Hematopoietic multipotent progenitor cell treated with erythropoietin and hydrocortisone succinate and interleukin-3 and kit ligand, for 6 days (in vitro differentiated cells): ENCODE measurements around the gene ADGRG6.
"Not testable (repeated sequence)": the region's sequence is repeated elsewhere in the genome, so short reads cannot be mapped to it uniquely, and the experiment has no call there.

ENCODE experiments used
- DNase-seq: peaks from one replicate; pipeline ENCODE4 v3.0.0-alpha.2; 2015

Gene ADGRG6

GRCh38 chr6:142301651-142302391, at the start of gene ADGRG6:
Gene ADGRG6, plus strand, starts transcription at chr6:142302007. Its CDS starts 323 bp downstream, at chr6:142302330.
- peak; percentile 63 for DNase-seq

- no peak for DNase-seq
Measured at GRCh38 chr6:142254513-142254912, 47.3 kb upstream of the ADGRG6 start.

- no peak for DNase-seq
Measured at GRCh38 chr6:142255785-142256184, 46.0 kb upstream of the ADGRG6 start.

- DNase-seq, result no peak
Measured at GRCh38 chr6:142258305-142258704, 43.5 kb upstream of the ADGRG6 start.

GRCh38 chr6:142258757-142259156, 43.0 kb upstream of the ADGRG6 start:
- DNase-seq, result no peak

DNA sequence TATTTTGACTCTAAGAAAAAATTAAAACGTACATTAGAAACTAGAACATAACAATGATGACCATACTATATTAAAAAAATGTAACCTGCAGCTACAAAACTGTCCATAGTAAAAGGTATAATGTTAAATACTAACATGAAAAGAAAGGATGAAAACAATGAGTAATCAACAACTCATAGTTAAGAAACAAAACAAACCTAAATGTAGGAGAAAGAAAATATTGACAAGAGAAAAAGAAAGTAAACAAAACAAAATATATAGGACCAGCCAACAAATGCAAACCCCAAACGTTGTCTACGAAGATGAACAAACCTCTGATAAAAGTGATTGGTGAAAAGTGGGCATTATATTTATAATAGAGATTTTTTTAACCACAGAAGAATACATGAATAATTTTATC, 41.1 kb upstream of the ADGRG6 start:
- no peak for DNase-seq

DNA sequence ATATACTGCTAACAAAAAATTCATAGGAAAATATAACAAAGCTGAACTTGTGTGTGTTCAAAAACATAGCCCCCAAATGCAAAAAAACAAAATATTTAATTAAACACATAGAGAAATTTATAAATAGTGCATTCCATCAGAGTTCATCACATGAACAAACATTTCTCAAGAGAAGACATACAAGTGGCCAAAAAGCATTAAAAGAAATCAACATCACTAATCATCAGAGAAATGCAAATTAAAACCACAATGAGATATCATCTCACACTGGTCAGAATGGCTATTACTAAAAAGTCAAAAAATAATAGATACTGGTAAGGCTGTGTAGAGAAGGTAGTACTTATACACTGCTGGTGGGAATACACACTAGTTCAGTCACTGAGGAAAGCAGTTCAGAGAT, 39.6 kb upstream of the ADGRG6 start:
- no peak for DNase-seq

DNA sequence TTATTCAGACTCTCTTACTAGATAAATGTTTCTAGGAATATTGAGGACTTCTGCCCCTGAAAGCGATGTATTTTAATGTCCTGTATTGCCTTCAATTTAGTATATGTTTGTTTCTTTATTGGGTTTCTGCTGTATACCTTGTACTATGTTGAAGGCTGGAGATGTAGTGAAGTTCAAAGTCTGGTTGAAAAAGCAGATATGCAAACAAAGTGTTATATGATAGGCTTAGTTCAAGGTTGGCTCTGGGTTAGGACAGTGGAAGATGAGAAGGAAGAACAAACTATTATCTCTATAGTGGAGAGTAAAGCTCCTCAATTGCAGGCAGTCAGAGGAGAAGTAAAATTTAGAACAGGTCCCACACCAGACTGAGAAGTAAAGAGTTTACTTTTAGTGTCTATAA, 36.3 kb upstream of the ADGRG6 start:
- no peak for DNase-seq

DNA sequence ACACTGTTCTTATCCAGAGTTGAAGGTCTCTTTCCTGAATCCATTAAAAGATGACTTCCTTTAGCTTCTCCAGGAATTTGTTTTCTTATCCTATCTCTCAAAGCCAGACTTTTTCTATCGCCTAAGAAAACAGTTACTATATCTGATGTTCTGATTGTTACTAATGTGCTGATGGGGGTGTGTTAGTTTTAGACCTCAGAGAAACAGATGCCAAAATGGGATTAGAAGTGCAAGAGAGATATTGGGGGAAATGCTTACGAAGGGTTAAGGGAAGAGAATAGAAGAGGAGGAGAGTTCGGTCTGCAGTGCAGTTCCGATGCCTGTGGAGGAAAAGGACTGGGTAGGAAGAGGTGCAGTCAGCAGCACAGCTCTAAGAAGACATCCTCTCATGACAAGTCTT, 35.7 kb upstream of the ADGRG6 start:
- no peak for DNase-seq

GRCh38 chr6:142271476-142271875, 30.3 kb upstream of the ADGRG6 start:
- DNase-seq, result no peak

DNA sequence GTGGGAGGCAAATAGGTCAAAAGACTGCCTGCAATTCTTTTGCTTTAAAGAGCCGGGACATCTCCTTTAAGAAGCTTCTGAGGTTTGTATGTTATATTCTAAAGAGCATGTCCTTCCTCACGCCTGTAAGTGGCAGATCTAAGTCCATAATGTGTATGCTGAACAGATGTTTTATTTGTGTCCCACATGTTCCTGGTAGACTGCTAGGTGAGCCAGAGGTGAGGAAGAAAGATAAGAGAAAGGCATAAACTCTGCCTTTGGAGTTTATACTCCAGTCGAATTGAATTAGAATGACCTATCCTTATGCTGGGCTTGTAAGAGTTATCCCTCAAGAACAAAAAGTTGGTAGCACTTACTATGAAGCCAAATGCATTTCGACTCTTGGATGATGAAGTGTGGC, 27.2 kb upstream of the ADGRG6 start:
- DNase-seq, result no peak

- DNase-seq, result no peak
Measured at GRCh38 chr6:142275236-142276006, 26.4 kb upstream of the ADGRG6 start.

DNA sequence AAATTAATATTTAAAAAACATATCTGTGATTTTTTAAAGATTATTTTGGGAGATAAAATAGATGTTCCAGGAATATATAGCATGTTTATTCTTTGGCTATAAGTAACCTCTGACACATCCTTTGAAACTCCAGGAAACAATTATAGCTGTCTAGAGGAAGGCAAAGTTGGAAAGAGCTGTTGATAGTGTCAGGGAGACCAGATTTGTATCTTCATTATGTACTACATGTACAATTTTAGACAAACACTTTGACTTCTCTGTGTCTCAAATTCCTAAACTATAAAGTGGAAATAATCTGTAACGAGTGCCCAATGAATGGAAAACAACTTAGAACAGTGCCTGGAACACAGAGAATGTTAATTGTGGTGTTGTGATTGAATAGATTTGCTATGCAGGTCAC, 25.6 kb upstream of the ADGRG6 start:
- no peak for DNase-seq

GRCh38 chr6:142279350-142280180, 22.2 kb upstream of the ADGRG6 start:
- DNase-seq, result no peak

- no peak for DNase-seq
Measured at GRCh38 chr6:142280265-142280664, 21.5 kb upstream of the ADGRG6 start.

DNA sequence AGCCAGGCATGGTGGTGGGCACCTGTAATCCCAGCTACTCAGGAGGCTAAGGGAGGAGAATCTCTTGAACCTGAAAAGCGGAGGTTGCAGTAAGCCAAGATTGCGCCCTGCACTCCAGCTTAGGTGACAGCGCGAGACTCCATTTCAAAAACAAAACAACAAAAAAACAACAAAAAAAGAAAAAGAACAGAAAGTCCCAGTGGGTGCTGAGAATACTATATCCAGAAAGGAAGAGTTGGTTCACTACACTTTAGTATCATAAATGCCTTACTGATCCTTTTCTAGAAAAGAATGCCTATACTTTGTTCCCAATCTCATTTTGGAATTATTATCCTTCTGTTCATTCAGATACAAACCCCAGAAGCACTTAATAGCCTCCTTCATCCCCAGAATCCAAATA, 20.9 kb upstream of the ADGRG6 start:
- no peak for DNase-seq

GRCh38 chr6:142283138-142283537, 18.7 kb upstream of the ADGRG6 start:
- not testable (repeated sequence) for DNase-seq

DNA sequence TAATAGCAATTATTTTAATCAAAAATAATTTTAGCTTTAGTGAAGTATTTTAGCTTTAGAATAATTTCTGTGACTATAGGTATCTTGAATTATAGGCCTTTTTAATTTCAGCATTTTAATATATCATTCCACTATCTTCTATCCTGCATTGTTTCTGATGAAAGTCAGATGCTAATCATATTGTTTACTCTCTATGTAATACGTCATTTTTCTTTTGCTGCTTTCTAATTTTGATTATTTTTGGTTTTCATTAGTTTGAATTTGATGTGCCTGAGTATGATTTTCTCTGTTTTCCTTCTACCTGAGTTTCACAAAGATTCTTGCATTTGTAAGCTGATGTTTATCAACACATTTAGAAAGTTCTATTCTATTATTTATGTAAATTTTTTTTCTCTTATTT, 17.4 kb upstream of the ADGRG6 start:
- DNase-seq, result no peak

GRCh38 chr6:142285235-142286087, 16.3 kb upstream of the ADGRG6 start:
- no peak for DNase-seq

DNA sequence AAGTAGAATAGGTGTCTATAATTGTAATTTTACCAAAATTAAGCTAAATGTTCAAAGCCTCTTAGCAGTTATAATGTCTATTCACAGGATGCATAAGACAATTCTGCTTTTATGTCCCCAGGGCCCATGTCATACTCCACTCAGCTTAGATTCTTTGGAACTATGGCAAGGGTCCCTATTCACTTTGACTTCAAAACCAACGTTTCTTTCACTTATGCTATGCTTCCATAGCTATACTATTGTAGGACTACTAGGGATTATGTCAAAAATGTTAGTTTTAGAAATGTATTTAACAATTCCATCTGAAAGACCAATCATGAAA, 15.8 kb upstream of the ADGRG6 start:
- DNase-seq, result no peak

DNA sequence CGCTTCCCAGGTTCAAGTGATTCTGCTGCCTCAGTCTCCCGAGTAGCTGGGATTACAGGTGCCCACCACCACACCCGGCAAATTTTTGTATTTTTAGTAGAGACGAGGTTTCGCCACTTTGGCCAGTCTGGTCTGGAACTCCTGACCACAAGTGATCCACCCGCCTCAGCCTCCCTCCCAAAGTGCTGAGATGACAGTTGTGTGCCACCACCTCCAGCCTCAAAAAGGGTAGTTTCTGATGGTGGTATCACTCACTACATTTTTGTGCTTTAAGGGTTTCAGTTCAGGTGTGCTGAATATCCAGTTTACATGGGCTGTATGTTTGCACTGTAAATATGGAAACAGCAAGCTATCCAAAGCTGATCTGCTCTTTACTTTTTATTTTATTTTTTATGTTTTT, 12.1 kb upstream of the ADGRG6 start:
- DNase-seq, result no peak

- no peak for DNase-seq
Measured at GRCh38 chr6:142290851-142291250, 11.0 kb upstream of the ADGRG6 start.

DNA sequence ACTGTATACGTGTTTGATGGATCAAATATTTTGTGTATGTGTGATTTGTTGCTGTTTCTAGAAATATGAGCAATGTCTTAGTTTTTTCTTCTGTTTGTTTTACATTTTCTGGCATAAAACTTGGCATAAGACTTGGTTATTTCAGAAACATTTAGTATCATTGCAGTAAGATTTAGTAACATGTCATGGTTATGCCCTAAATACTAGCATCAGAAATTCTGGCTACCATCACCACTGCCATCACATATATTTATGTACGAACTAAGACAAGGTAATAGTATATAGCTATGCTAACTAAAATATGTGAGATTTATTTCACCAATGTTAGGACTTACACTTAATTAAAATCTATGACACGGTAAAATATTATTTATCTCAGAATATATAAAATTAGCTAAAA, 10.3 kb upstream of the ADGRG6 start:
- DNase-seq, result no peak
